ENCODE measurements around the gene AFF2. TPM values are rescaled to one million over a fixed set of nuclear protein-coding genes. Genes with fewer than 3 reads are reported as not detected.

The AFF2 gene
- total RNA-seq, 1 donor from 2014 or later = 0.89 TPM

- Mint-ChIP-seq H3K27me3 (ENCODE audit: unreplicated experiment) (no peaks in the 10 kb centered on the region), H3K4me1 (ENCODE audit: unreplicated experiment) (no peaks in the 10 kb centered on the region), H3K36me3 (ENCODE audit: unreplicated experiment) (no peaks in the 10 kb centered on the region), H3K9me3 (ENCODE audit: unreplicated experiment) (peaks cover 7% of the 10 kb centered on the region), H3K4me3 (ENCODE audit: unreplicated experiment) (no peak overlapping the region), H3K27ac (ENCODE audit: unreplicated experiment) (no peak overlapping the region)
- no peak for TF ChIP-seq CTCF (IDR thresholded peaks at IDR 0.05)
- no peak for DNase-seq (ENCODE audit: extremely low spot score, unreplicated experiment)
Measured at GRCh38 chrX:149032449-149032848, 532.0 kb downstream of the AFF2 start.

GRCh38 chrX:149036086-149036485, 535.7 kb downstream of the AFF2 start:
- no peaks in the 10 kb centered on the region for H3K27me3 Mint-ChIP-seq (ENCODE audit: unreplicated experiment)
- H3K4me1 Mint-ChIP-seq (ENCODE audit: unreplicated experiment) = no peaks in the 10 kb centered on the region
- no peak overlapping the region for H3K4me3 Mint-ChIP-seq (ENCODE audit: unreplicated experiment)
- TF ChIP-seq CTCF (IDR thresholded peaks at IDR 0.05) = no peak
- no peak overlapping the region for H3K27ac Mint-ChIP-seq (ENCODE audit: unreplicated experiment)
- DNase-seq (ENCODE audit: extremely low spot score, unreplicated experiment) = no peak
- H3K36me3 Mint-ChIP-seq (ENCODE audit: unreplicated experiment) = no peaks in the 10 kb centered on the region
- H3K9me3 Mint-ChIP-seq (ENCODE audit: unreplicated experiment) = peaks cover 5% of the 10 kb centered on the region

GRCh38 chrX:149037281-149037870, 537.0 kb downstream of the AFF2 start:
- H3K27ac Mint-ChIP-seq (ENCODE audit: unreplicated experiment) = no peak overlapping the region
- no peaks in the 10 kb centered on the region for H3K4me1 Mint-ChIP-seq (ENCODE audit: unreplicated experiment)
- H3K4me3 Mint-ChIP-seq (ENCODE audit: unreplicated experiment) = no peak overlapping the region
- H3K9me3 Mint-ChIP-seq (ENCODE audit: unreplicated experiment) = no peaks in the 10 kb centered on the region
- no peaks in the 10 kb centered on the region for H3K36me3 Mint-ChIP-seq (ENCODE audit: unreplicated experiment)
- H3K27me3 Mint-ChIP-seq (ENCODE audit: unreplicated experiment) = no peaks in the 10 kb centered on the region
- DNase-seq (ENCODE audit: extremely low spot score, unreplicated experiment) = no peak
- no peak for TF ChIP-seq CTCF (IDR thresholded peaks at IDR 0.05)

- no peaks in the 10 kb centered on the region for H3K36me3 Mint-ChIP-seq (ENCODE audit: unreplicated experiment)
Measured at GRCh38 chrX:149039057-149039456, 538.6 kb downstream of the AFF2 start.

More at GRCh38 chrX:149039057-149039456, 538.6 kb downstream of the AFF2 start:
- no peak overlapping the region for H3K4me3 Mint-ChIP-seq (ENCODE audit: unreplicated experiment)
- no peaks in the 10 kb centered on the region for H3K4me1 Mint-ChIP-seq (ENCODE audit: unreplicated experiment)
- DNase-seq (ENCODE audit: extremely low spot score, unreplicated experiment) = no peak
- H3K27ac Mint-ChIP-seq (ENCODE audit: unreplicated experiment) = no peak overlapping the region
- TF ChIP-seq CTCF (IDR thresholded peaks at IDR 0.05) = no peak
- H3K9me3 Mint-ChIP-seq (ENCODE audit: unreplicated experiment) = peaks cover 4% of the 10 kb centered on the region
- no peaks in the 10 kb centered on the region for H3K27me3 Mint-ChIP-seq (ENCODE audit: unreplicated experiment)

Data from osteocyte (in vitro differentiated cells).